ENCODE measurements around the gene ADCY1. TPM values are rescaled to one million over a fixed set of nuclear protein-coding genes. Genes with fewer than 3 reads are reported as not detected.

Gene ADCY1
- total RNA-seq, 1 experiment from 2014 or later: 3.1 TPM

GRCh38 chr7:45699726-45700390, 125.7 kb downstream of the ADCY1 start:
- H3K79me2 ChIP-seq (ENCODE audit: low read length): no peaks in the 10 kb centered on the region
- intact Hi-C loops (cut with micrococcal nuclease): no loop called here
- H3K9me2 ChIP-seq (replicated peaks; ENCODE audit: low read length): no peaks in the 10 kb centered on the region
- no peak overlapping the region for H3K4me2 ChIP-seq (ENCODE audit: low read length)
- H3K4me3 ChIP-seq (ENCODE audit: low read length): no peak overlapping the region
- no peak for ATAC-seq
- H3K36me3 ChIP-seq (ENCODE audit: low read depth, low read length): no peaks in the 10 kb centered on the region
- DNase-seq: no peak
- no peak overlapping the region for H3K27ac ChIP-seq (ENCODE audit: low read length)
- no peaks in the 10 kb centered on the region for H4K20me1 ChIP-seq (ENCODE audit: low read length)
- TF ChIP-seq CTCF (conservative IDR thresholded peaks at IDR 0.05; ENCODE audit: low read depth, low read length) (no peak), EZH2 (IDR thresholded peaks at IDR 0.05; ENCODE audit: low read length, unreplicated experiment) (no peak), EZH2phosphoT487 (IDR thresholded peaks at IDR 0.05; ENCODE audit: borderline replicate concordance, low read length) (no peak)
- peaks cover 12% of the 10 kb centered on the region; the same call in 1 of the 2 replicates for H3K27me3 ChIP-seq (ENCODE audit: low read length)
- H3K9ac ChIP-seq (ENCODE audit: low read length): no peak overlapping the region
- H2AFZ ChIP-seq (ENCODE audit: low read length): no peak overlapping the region
- H3K9me3 ChIP-seq (ENCODE audit: low read length): no peaks in the 10 kb centered on the region
- no peaks in the 10 kb centered on the region for H3K4me1 ChIP-seq (ENCODE audit: insufficient read depth, low read length)
- no TSS peak for BruUV-seq (replicated peaks)
- ChIA-PET CTCF (no interaction called here), POLR2A (ENCODE audit: unreplicated experiment) (no interaction called here)
- H3F3A ChIP-seq (ENCODE audit: low read length, unreplicated experiment): no peaks in the 10 kb centered on the region

- DNase-seq: no peak
- BruUV-seq (replicated peaks): no TSS peak
- intact Hi-C loops (cut with micrococcal nuclease): no loop called here
These were observed 126.4 kb downstream of the ADCY1 start for GRCh38 chr7:45700556-45700955.

More at GRCh38 chr7:45700556-45700955, 126.4 kb downstream of the ADCY1 start:
- ChIA-PET POLR2A (ENCODE audit: unreplicated experiment) (no interaction called here), CTCF (no interaction called here)
- Histone ChIP-seq H3K79me2 (ENCODE audit: low read length) (no peaks in the 10 kb centered on the region), H3K27me3 (ENCODE audit: low read length) (peaks cover 12% of the 10 kb centered on the region; the same call in 1 of the 2 replicates), H4K20me1 (ENCODE audit: low read length) (no peaks in the 10 kb centered on the region), H3K9me2 (replicated peaks; ENCODE audit: low read length) (no peaks in the 10 kb centered on the region), H3K36me3 (ENCODE audit: low read depth, low read length) (no peaks in the 10 kb centered on the region), H3F3A (ENCODE audit: low read length, unreplicated experiment) (no peaks in the 10 kb centered on the region), H3K4me2 (ENCODE audit: low read length) (no peak overlapping the region), H3K27ac (ENCODE audit: low read length) (no peak overlapping the region), H3K4me1 (ENCODE audit: insufficient read depth, low read length) (no peaks in the 10 kb centered on the region), H3K9ac (ENCODE audit: low read length) (no peak overlapping the region), H2AFZ (ENCODE audit: low read length) (no peak overlapping the region), H3K4me3 (ENCODE audit: low read length) (no peak overlapping the region), H3K9me3 (ENCODE audit: low read length) (no peaks in the 10 kb centered on the region)
- TF ChIP-seq CTCF (conservative IDR thresholded peaks at IDR 0.05; ENCODE audit: low read depth, low read length) (no peak), EZH2 (IDR thresholded peaks at IDR 0.05; ENCODE audit: low read length, unreplicated experiment) (no peak), EZH2phosphoT487 (IDR thresholded peaks at IDR 0.05; ENCODE audit: borderline replicate concordance, low read length) (no peak)
- no peak for ATAC-seq

Measured in PC-3 (cell line).